GM12801 (cell line): ENCODE results near the gene TOP2A.

Experiments
- TF ChIP-seq, protein P1 (sequence below): IDR thresholded peaks from one replicate; pipeline ENCODE4 v1.5.1; 2011; ENCODE audit warnings: control low read depth; ENCODE audit not compliant: insufficient read length; ENCODE audit errors: extremely low read depth

Gene TOP2A, protein sequence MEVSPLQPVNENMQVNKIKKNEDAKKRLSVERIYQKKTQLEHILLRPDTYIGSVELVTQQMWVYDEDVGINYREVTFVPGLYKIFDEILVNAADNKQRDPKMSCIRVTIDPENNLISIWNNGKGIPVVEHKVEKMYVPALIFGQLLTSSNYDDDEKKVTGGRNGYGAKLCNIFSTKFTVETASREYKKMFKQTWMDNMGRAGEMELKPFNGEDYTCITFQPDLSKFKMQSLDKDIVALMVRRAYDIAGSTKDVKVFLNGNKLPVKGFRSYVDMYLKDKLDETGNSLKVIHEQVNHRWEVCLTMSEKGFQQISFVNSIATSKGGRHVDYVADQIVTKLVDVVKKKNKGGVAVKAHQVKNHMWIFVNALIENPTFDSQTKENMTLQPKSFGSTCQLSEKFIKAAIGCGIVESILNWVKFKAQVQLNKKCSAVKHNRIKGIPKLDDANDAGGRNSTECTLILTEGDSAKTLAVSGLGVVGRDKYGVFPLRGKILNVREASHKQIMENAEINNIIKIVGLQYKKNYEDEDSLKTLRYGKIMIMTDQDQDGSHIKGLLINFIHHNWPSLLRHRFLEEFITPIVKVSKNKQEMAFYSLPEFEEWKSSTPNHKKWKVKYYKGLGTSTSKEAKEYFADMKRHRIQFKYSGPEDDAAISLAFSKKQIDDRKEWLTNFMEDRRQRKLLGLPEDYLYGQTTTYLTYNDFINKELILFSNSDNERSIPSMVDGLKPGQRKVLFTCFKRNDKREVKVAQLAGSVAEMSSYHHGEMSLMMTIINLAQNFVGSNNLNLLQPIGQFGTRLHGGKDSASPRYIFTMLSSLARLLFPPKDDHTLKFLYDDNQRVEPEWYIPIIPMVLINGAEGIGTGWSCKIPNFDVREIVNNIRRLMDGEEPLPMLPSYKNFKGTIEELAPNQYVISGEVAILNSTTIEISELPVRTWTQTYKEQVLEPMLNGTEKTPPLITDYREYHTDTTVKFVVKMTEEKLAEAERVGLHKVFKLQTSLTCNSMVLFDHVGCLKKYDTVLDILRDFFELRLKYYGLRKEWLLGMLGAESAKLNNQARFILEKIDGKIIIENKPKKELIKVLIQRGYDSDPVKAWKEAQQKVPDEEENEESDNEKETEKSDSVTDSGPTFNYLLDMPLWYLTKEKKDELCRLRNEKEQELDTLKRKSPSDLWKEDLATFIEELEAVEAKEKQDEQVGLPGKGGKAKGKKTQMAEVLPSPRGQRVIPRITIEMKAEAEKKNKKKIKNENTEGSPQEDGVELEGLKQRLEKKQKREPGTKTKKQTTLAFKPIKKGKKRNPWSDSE (N-terminal part only)

DNA sequence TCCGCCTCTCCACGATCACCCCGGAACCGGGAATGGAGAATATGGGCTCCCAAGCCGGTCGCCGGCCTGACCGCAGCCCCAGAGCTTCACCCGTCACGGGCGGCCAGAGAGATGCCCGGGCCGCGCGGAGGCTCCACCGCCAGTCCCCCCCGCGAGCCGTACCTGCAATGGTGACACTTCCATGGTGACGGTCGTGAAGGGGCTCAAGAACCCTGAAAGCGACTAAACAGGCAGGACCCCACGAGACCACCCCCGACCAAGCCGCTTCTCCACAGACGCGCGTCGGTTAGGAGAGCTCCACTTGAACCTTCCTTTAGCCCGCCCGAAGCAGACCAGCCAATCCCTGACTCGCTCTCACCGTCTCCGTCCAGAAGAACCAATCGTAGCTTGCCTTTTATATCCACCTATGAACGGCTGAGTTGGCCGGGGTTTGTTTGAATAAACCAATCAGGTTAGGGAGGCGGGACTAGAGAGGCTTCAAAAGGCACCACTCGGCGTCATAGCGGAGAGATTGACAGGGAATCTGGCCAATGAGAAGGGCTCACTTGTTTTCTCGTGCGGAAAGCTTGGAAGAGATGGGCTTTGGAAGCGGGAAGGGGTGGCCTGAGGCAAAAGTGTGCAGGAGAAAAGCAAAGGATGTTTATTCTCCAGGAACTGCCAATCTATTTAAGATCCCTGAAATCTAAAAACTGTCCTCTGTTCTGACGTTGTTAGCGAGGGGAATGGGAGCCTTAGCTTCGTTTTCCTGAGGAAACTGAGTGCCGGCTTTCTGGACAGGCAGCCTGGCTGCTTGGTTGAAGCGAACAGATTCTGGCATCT is at the start of gene TOP2A:
Gene TOP2A (minus strand): TSS at position 288 of the 819 bp plus-strand sequence. CDS start 105 bp downstream, at position 183.
- TF ChIP-seq, protein P1, sequence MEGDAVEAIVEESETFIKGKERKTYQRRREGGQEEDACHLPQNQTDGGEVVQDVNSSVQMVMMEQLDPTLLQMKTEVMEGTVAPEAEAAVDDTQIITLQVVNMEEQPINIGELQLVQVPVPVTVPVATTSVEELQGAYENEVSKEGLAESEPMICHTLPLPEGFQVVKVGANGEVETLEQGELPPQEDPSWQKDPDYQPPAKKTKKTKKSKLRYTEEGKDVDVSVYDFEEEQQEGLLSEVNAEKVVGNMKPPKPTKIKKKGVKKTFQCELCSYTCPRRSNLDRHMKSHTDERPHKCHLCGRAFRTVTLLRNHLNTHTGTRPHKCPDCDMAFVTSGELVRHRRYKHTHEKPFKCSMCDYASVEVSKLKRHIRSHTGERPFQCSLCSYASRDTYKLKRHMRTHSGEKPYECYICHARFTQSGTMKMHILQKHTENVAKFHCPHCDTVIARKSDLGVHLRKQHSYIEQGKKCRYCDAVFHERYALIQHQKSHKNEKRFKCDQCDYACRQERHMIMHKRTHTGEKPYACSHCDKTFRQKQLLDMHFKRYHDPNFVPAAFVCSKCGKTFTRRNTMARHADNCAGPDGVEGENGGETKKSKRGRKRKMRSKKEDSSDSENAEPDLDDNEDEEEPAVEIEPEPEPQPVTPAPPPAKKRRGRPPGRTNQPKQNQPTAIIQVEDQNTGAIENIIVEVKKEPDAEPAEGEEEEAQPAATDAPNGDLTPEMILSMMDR = no peak

DNA sequence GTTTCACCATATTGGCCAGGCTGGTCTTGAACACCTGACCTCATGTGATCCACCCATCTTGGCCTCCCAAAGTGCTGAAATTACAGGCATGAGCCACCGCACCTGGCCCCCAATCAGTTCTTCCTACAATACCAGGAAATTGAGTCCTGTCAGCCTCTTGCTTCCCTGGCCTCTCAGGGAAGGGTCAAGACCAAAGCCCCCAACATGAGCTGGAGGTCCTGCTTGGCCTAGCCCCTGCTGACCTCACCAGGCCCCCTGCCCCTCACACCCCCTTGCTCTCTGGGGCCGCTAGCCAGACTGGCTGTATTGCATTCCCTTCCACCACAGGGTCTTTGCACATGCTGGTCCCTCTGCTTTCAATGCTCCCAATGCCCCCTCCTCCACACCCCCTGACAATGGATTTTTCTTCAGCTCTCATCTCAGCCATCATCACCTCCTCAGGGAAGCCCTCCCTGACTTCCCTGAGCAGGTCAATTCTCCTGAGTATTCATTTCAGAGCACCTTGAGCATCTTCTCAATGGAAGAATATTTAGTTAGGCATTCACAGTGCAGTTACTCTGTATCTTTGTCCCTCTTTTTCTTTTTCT is 49.7 kb upstream of the TOP2A start:
- TF ChIP-seq, protein P1 = no peak

DNA sequence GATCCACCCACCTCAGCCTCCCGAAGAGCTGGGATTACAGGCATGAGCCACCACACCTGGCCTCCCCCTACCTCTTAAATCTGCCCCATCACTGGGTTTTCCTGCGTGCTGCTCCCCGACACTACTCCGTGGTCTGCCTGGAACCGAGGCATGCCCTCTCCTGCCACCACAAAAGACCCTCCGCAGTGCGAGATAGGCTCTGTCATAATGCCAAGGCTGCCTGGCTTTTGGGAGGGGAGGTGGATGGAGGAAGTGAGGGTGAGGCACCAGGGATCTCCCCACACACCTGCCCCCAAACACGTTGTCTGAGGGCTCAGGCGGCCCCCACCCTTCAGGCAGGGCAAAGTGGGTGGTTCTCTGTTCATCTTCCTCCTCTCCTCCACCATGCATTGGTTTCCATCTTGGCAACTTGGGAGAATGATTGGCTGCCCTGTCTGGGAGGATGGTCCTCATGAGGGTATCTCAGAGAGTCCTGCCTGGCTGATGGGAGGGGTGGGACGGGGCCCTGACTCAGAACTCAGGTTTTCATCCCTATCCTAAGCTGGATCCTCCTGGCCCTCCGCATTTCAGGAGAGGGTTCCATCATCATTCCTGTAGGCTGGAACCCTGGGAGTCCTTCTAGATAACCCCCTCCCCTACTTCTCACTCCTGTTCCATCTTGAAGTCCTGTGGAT is 48.7 kb upstream of the TOP2A start:
- TF ChIP-seq, protein P1 = no peak

DNA sequence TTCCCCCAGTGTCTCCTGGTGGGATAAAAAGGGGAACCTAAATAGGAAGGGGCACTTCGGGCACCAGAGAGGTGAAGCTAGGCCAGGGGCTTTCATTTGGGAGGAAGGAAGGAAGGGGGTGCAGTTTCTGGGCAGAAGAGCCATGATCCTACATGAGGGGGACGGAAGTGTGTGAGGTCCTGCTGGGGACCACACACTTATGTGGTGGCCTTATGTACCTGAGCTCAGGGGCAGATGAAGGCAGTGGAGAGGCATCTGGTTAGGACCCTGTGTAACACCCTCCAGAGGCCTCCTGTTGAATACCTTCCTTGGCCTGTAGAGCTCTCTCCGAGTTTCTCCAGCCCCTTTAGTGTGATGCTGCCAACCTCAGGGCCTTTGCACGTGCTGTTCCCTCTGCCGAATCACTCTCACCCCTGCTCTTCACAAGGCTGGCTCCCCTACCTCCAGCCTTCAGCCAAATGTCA is 46.7 kb upstream of the TOP2A start:
- TF ChIP-seq, protein P1 = no peak

DNA sequence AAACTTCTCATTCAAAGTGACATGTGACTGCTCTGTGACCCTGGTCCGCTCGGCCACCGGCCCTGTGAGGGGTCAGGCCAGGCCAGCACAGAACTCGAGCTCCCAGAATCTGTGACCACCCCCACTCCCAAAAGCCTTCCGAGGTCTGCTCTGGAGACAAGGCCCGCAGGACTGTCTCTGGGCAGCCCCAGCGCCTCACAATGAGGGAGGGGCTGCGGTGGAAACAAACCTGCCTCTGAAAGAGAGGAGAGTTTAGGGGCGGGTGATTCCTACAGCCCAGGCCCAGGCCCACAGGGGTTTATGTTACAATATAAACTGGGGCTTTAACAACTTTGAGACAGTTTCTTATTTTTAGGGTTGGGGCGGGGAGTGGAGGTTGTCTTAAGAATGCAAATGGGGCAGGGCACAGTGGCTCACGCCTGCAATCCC is 45.4 kb upstream of the TOP2A start:
- TF ChIP-seq, protein P1 = no peak

DNA sequence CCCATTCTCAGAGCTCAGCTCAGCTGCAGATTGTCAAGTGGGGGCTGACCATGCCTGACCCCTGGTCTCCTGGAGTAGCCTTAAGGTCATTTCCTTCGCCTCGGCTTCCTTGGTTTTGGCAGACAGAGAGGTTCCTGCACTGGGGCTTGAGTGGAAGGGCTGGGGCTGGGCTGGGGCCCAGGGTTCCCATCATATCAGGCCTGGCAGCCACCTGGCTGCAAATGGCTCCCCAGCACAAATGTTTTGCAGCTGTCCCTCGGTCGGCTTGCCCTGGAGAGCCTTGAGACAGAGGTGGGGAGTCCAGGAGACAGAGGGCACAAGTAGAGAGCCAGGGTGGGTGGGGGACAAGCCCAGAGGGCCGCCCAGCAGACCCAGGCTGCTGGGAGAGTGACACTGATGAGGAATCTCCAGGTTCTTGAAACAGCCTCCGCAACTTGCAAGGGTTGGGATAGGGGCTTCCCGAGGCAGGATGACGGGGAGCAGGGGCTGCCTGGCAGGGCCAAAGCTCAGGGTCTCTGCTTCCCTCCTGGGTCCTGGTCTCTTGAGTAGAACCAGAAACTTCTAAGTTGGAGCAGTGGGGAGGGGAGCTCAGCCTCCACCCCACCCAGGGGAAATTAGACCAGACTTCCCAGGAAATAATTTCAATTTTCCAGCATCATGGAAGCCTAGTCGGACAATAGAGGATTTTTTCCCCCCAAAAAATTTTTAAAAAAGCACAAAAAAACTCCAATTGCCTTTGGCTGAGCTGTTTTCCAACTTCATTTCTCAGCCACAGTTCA is 44.8 kb upstream of the TOP2A start:
- TF ChIP-seq, protein P1 = no peak
